Right hindlimb (tissue), 1 donor: Measurements from ENCODE around the gene SERPINB6.

Experiments used
- DNase-seq: peaks from one replicate; pipeline ENCODE4 v3.0.0-alpha.2; 2018

SERPINB6 gene

GRCh38 chr6:2998998-2999617 is 27.7 kb upstream of the SERPINB6 start:
- no peak for DNase-seq

GRCh38 chr6:2998249-2998997 is 27.1 kb upstream of the SERPINB6 start:
- peak; percentile 39 for DNase-seq

- DNase-seq: no peak
These were observed 22.5 kb upstream of the SERPINB6 start for GRCh38 chr6:2993755-2994317.

GRCh38 chr6:2992330-2992979 is 21.1 kb upstream of the SERPINB6 start:
- no peak for DNase-seq

GRCh38 chr6:2990932-2991506 is 19.7 kb upstream of the SERPINB6 start:
- DNase-seq: no peak

- DNase-seq: peak; percentile 65
These were observed 19.0 kb upstream of the SERPINB6 start for GRCh38 chr6:2990248-2990931.

- peak; percentile 94 for DNase-seq
These were observed 18.2 kb upstream of the SERPINB6 start for GRCh38 chr6:2989332-2990247.

- DNase-seq: peak; percentile 93
These were observed 17.3 kb upstream of the SERPINB6 start for GRCh38 chr6:2988426-2989331.

- no peak for DNase-seq
These were observed 16.7 kb upstream of the SERPINB6 start for GRCh38 chr6:2988094-2988425.

- DNase-seq: peak; percentile 77
These were observed 15.4 kb upstream of the SERPINB6 start for GRCh38 chr6:2986722-2987221.

- DNase-seq: no peak
These were observed 13.5 kb upstream of the SERPINB6 start for GRCh38 chr6:2984738-2985406.

- DNase-seq: no peak
These were observed 11.2 kb upstream of the SERPINB6 start for GRCh38 chr6:2982426-2983117.

GRCh38 chr6:2980465-2980855 is 9.1 kb upstream of the SERPINB6 start:
- DNase-seq: no peak

- no peak for DNase-seq
These were observed 8.6 kb upstream of the SERPINB6 start for GRCh38 chr6:2979819-2980464.

- DNase-seq: no peak
These were observed 7.6 kb upstream of the SERPINB6 start for GRCh38 chr6:2978923-2979322.

GRCh38 chr6:2977799-2978590 is 6.6 kb upstream of the SERPINB6 start:
- DNase-seq: no peak

GRCh38 chr6:2977290-2977689 is 5.9 kb upstream of the SERPINB6 start:
- DNase-seq: no peak

- no peak for DNase-seq
These were observed 5.3 kb upstream of the SERPINB6 start for GRCh38 chr6:2976571-2977085.
